Ureter (tissue), 1 donor: ENCODE measurements around the gene SH3TC1. TPM values are rescaled to one million over a fixed set of nuclear protein-coding genes. Genes with fewer than 3 reads are reported as not detected.

Experiments used
- DNase-seq: peaks from one replicate; pipeline ENCODE4 v3.0.0-alpha.2; 2020; ENCODE audit warnings: low spot score
- total RNA-seq: library from RNA; stranded (reverse); gene quantifications from one replicate; pipeline ENCODE4 v1.2.4, GENCODE V29; 2023
- donor health status: DM: yes; HTN: yes; CAD: no.

Gene SH3TC1
- total RNA-seq: 87.0 TPM

- peak; percentile 91 for DNase-seq
Observed at GRCh38 chr4:8198906-8199593, at the start of gene SH3TC1. SH3TC1 (plus strand) TSS chr4:8199290; CDS start chr4:8205195, 5,905 bp downstream.

- no peak for DNase-seq
Observed at GRCh38 chr4:8149664-8150063, 49.4 kb upstream of the SH3TC1 start.

GRCh38 chr4:8150152-8151090, 48.7 kb upstream of the SH3TC1 start:
- DNase-seq: no peak

- DNase-seq: no peak
Observed at GRCh38 chr4:8151165-8151650, 47.9 kb upstream of the SH3TC1 start.

GRCh38 chr4:8152090-8152864, 46.8 kb upstream of the SH3TC1 start:
- no peak for DNase-seq

GRCh38 chr4:8152865-8153257, 46.2 kb upstream of the SH3TC1 start:
- DNase-seq: no peak

- DNase-seq: no peak
Observed at GRCh38 chr4:8153441-8153840, 45.6 kb upstream of the SH3TC1 start.

- no peak for DNase-seq
Observed at GRCh38 chr4:8155048-8155447, 44.0 kb upstream of the SH3TC1 start.

- no peak for DNase-seq
Observed at GRCh38 chr4:8155660-8156421, 43.2 kb upstream of the SH3TC1 start.

GRCh38 chr4:8156617-8157016, 42.5 kb upstream of the SH3TC1 start:
- DNase-seq: no peak

- DNase-seq: no peak
Observed at GRCh38 chr4:8157496-8157895, 41.6 kb upstream of the SH3TC1 start.

- DNase-seq: no peak
Observed at GRCh38 chr4:8157944-8158709, 41.0 kb upstream of the SH3TC1 start.

- DNase-seq: peak; percentile 98
Observed at GRCh38 chr4:8158710-8159536, 40.2 kb upstream of the SH3TC1 start, which contains the start of gene ABLIM2. ABLIM2 (minus strand) TSS chr4:8158813; CDS start chr4:8158689, 124 bp downstream.

GRCh38 chr4:8159537-8160232, 39.4 kb upstream of the SH3TC1 start:
- DNase-seq: no peak

GRCh38 chr4:8160233-8160560, 38.9 kb upstream of the SH3TC1 start:
- DNase-seq: no peak

GRCh38 chr4:8160572-8160971, 38.5 kb upstream of the SH3TC1 start:
- no peak for DNase-seq

- no peak for DNase-seq
Observed at GRCh38 chr4:8162625-8163024, 36.5 kb upstream of the SH3TC1 start.

GRCh38 chr4:8163026-8163425, 36.1 kb upstream of the SH3TC1 start:
- DNase-seq: no peak
